Stimulated activated CD4-positive, alpha-beta T cell treated with anti-CD3 and anti-CD28 coated beads, Interleukin-2, amount 100 ng/mL, for 48 hours (primary cell): Measurements from ENCODE around the gene ZXDC.

Source experiments
- DNase-seq, 2 donors: peaks; one replicate each; pipeline ENCODE4 v3.0.0-alpha.2; 2020

ZXDC gene

DNA sequence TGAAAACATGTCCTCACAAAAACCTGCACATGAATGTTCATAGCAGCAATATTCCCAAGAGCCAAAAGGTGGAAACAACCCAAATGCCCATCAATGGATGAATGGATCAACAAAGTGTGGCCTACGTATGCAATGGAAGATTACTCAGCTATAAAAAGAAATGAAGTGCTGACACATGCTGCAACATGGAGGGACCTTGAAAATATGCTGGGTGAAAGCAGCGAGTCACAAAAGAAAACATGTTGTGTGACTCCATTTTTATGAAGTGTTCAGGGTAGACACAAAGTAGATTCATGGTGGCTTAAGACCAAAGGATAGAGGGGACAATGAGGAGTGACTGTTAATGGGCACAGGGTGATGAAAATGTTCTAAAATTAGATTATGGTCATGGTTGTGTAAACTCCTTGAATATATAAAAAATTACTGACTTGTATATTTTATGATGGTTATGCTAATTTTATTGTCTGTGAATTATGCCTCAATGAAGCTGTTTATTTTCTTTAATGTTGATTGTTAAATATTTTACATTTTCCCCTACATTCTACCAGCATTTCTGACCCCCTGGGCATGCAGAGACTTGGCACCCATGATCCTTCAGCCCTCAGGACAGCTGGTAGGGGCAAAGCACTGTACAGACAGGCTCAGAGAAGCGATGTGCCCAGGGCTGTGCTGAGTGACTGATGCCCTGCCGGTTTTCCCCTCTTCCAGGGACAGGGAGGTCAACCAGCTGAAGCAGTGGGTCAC is 43.2 kb downstream of the ZXDC start:
- no peak for DNase-seq

DNA sequence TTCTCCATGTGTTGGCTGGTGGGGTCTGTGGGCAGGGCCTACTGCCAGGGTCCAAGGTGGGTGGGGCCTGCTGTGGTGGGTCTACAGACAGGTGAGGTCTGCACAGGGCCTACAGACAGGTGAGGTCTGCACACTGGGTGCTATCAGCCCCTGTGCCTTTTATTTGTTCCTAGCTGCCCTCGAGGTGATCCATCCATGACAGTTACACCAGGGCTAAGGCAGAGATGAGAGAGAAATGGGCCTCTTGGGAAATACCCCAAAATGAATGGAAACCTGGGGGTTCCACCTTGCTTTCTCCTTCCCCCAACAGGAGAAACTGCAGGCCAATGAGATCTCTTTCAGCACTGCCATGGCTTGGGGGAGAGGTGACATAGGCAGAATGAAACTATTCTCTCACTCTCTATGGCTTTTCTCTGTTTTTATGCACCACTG is 44.6 kb downstream of the ZXDC start:
- DNase-seq, result no peak

DNA sequence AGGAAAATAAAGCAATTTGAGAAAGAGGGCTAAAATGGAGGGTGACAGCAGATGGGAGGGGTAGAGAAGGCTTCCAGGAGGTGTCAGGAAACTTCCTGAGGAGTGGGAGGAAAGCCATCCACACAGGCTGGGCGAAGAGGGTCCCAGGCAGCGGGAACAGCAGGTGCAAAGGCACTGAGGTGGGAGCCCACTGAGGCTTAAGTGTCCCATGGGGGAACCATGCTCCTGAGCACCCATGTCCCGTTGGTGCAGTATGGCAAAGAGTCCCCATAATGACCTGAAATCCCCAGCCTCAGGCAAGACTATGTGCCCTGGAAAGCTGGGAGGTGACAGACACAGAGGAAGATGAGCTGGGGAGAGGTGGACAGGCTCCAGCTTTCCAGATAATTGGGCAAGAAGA is 50.9 kb downstream of the ZXDC start:
- no peak for DNase-seq

DNA sequence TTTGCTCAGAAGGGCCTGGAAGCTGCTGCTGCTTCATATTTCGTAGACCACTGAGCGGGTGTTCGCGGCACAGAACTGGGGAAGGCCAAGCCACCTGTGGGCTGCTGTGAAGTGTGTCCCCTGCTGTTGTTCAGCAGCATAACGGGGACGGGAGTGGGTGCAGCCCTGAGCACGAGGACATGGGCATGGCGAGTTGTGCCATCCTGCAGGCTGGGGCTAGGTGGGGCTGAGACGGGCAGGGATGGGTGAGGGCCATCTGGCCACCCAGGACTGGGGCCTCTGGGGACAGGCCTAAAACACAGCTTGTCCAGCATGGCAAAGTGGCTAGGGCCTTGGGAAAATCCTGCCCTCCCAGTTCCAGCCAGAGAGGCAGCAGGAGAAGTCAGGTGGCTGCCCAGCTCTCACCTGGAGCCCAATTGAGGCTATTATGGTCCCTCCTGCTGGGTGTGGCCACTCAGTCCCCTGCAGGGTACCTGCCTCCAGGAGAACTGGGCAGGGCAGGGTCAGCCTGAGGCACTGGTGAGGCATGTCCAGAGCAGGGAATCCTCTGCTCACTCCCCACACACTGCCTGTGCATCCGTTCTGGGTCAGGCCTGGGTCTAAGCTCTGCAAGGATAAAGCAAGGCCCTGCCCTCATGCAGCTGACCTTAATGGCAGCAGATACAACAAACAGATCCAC is 51.5 kb downstream of the ZXDC start:
- no peak for DNase-seq

DNA sequence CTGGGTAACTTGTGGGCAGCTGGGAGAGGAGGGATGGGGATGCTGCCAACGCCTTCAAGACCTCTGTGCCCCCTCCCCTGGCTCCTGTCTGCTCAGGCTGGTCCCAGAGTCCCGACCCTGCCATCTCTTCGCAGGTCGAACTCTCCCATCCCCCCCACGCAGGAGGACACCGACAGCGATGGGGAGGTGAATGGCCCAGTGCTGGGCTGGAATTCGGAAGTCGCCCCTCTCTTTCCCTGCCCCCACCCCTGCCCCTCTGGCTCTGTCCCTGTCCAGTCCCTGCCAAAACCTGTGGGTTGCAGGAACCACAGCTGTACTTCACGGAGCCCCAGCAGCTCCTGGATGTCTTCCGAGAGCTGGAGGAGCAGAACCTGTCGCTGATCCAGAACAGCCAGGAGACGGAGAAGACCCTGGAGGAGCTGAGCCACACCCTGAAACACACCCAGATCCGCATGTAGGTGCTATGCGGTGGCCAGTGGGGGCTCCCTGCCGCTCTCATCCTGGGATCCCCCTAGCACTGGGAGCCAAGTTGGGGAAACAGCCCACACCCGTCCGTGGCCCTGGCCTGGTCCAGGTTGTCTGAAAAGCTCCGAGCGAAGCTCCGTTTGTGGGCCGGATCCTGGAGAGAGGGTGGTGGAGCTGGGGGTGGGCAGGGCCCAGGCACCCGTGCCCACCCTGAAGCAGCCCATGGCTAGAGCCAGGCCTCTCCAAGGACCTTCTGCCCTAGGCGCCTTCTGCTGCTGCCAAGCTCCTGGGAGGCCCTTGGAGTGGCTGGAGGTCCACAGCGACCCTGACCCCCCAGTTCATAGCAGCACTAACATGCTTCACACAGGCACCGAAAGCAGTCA is 52.3 kb downstream of the ZXDC start:
- no peak for DNase-seq

DNA sequence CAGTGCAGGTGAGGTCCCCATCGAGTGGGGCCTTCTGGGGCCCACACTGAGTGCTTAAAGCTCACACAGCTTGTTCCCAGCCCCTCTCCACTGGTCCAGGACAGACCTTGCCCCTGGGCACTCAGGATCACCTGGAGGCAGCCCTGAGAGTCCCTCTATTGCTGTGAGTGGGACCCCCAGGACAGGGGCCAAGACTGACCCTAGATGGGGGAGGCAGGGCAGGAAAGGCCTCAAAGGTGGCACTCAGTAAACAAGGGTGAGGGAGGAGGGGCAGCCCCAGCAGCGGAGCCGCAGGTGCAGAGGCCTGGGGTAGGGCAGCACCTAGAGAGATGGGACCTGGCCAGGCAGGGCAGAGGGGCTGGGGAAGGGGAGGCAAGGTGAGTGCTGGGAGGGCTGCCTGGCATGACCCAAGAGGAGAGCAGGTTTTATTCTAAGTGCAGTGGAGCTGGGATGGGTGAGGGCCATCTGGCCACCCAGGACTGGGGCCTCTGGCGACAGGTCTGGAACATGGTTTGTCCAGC is 53.1 kb downstream of the ZXDC start:
- no peak for DNase-seq

DNA sequence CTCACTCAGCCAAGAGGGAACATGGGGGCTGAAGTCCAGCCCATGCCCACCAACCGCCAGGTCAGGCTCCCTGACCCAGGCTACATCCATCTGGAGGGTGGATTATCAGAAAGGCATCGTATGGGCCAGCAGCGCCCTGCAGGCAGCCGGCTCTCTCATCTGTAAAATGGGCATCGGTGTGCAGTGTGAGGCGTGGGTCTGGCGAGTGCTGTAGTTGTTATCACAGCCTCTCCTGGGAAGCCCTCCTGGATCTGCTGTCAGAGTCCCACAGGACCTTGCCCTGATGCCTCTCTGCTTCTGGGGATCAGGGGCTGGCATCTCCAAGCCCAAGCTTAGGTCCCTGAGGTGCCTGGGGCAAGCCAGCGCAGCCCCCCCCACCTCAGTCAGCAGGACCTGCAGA is 53.6 kb downstream of the ZXDC start:
- no peak for DNase-seq

DNA sequence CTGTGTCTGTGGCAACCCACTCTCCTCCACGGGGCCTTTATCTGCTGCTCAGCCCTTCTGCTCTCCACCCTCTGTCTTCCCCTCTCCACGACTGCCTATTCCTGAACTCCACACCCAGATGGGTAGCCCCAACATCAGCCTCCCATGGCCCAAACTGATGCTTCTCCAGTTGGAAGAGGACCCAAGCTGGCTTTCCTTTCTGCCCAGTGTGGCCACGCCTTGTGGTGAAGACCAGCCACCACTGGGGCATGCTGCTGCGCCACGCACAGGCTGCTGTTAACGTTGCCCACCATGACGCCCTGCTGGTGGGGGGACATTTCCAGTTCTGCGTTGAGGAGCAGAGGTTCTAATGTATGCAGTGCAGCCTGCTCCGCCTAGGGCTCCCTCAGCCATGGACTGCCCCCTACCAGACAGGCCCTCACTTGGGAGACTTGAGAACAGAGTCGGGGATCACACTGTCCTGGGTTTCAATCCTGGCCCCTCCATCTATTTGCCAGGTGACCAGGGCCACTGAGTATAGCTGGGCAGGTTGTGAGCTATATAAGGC is 54.0 kb downstream of the ZXDC start:
- DNase-seq, result no peak

DNA sequence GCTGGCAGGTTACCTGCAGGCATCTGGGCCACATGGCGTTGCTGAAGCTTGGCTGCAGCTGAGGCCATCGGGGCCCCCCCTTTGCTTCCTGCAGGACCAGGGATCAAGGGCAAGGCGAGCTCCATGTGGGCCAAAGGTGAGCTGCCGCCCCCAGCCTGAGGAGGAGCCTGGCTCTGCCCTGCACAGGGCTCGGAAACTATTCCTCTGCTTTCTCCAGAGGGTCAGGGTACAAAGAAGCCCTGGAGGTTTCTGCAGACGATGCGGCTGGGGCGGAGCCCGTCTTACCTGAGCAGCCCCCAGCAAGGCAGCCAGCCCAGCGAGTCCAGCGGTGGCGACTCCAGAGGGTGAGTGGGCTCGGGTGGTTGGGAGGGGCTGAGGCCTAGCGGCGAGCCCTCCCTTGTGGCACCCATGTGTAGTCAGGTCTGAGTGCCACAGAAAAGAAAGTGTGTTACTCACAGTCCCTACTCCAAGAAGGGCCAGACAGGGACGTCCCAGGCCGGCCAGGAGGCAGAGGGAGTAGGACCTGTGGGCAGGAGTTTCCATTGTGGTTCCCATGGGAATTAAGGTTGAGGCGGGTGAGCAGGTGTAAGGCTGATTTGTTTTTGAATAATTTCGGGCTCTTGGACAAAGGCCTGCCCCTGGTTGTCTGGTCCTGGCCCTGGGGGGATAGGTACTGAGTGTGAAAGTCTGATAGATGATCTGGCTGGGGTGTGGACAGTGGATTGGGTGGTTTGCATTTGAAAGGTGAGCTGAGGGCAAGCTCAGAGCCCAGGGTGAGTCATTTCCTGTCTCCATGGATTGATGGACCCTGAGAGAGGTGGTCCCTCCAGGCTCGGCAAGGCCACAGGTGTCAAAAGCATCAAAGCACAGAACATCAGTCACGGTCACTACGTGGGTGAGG is 55.6 kb downstream of the ZXDC start:
- DNase-seq, result no peak

DNA sequence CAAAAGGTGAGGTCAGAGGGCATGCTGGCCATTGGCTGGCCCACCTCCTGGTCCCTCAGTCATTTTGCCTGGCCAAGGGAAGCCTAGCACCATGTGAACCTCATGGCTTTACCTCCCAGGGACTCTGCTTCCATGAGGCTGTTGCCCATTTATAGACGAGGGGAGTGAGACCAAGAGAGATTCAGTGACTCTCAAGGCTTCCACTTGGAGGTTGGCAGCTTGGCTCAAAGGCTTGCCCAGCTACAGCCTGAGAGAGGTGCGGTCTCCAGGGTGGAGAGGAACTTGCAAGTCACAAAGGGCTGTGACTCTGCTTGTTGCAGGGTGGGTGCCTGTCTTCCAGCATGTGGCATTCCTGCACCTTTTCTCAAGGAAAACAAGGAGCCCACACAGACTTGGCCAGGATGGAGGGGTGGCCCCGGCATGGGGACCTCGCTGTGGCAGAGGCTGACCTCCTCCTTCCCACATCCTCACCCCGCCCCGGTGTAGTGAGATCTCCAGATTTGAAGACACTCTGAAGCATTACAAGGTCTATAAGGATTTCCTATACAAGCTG is 56.5 kb downstream of the ZXDC start:
- DNase-seq, result no peak

DNA sequence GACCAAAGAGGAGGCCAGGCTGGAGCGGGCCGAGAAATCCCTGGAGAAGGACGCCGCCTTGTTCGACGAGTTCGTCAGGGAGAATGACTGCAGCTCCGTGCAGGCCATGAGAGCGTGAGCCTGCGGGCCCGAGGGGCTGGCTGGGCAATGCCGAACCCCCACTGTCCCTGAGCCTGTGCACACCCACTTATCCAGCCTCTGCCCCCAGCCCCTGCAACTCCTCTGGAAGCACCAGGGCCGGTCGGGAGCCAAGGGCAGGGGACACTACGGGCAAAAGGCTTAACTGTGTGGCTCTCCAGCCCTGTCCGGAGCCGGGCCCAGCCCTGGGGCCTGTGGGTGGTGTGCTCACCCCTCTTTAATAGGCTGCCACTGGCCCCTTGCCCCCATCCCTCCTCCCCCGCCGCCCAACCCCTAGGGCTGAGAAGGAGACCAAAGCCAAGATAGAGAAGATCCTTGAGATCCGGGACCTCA is 57.0 kb downstream of the ZXDC start:
- no peak for DNase-seq

DNA sequence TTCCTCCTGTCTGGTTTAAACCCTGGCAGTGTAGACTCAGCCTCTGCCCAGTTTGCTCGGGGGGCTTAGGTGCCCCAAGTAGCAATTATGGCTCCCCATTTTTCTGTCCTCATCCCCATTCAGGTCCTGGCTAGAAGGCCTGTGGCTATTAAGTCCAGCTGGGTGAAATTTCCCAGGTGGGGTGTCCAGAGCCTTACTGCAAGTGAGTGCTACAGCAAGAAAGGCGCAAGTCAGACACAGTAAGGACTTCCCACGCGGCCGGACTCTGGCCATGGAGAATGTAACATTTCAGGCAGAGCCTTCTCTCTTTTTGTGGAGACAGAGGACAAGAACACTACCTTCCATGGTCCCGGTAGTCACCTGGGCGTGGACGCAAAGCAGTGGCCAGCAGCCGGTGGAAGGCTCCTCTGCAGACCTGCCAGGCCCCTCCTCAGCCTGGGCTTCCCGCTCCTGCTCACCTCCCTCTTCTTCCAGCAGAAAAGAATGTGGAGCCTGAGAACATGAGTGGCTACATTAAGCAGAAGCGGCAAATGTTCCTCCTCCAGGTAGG is 57.6 kb downstream of the ZXDC start:
- DNase-seq, result no peak

DNA sequence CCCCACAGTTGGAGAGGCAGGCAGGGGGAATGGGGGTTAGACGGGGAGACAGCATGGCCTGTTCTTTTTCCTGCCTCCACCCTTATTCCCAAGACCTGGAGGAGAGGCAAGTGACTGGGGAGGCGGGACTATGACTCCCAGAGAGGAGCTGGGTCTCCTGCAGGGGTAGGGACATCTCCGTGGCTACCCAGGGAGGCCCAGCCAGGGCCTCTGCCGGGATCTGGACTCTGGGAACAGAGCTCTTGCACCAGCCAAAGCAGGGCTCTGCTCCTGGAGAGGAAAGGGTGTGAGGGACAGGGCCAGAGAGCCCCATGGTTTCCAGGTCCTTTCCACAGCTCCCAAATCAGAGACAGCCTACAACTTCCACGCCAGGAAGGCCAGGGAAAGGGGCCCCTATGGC is 58.2 kb downstream of the ZXDC start:
- no peak for DNase-seq

DNA sequence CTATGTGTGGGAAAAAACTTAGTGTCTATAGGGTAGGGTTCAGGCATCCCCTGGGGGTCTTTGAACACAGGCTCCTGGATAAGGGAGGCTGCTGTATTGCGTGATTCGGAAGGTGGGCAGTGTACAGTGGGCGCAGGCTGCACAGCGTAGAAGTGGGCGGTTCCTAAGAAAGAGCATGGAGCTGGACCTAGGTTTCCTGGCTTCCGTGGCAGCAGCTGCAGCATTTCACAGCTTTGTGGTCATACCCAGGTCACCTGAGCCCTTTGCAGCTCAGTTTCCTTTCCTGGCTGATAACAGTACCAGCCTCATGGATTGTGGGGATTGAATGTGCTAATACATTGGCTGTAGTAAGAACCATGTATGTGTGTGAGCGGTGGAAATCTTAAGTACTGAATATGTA is 58.7 kb downstream of the ZXDC start:
- DNase-seq, result no peak

DNA sequence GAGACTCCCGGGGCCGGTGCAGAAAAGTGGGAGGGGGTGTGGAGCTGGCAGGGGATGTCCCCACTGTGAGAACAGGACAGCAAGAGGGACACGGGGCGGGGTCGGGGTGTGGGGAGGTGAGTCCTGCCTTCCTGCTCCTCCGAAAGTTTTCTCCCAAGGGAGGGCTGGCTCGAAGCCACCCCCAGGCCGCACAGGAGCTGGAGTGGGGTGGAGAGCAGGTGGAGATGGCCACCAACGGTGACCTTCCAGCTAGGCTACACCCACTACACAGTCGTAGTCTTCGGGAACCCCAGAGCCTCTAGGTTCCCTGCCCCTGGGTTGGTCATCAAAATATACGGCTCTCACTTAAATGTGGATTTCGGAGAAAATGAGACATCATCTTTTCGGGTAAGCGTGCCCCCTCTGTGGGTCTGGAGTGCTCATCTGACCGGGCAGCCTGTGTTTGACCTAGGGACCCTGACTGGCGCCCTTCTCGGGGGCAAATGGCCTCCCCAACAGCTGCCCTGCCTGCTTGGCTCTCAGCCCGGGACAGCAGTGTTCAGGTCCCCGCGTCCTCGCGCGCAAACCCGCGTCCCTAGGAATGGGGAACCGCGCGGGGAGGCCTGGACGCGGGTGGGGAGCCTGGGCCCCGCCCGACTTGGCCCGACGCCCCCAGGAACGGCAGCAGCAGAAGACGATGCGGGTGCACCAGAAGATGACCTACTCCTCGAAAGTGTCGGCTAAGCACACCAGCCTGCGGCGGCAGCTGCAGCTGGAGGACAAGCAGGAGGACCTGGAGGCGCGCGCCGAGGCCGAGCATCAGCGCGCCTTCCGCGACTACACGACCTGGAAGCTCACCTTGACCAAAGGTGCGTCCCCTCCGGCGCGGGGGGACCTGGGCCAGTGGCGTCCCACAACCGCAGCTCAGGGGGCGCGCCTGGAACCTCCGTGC is 59.8 kb downstream of the ZXDC start:
- no peak for DNase-seq

DNA sequence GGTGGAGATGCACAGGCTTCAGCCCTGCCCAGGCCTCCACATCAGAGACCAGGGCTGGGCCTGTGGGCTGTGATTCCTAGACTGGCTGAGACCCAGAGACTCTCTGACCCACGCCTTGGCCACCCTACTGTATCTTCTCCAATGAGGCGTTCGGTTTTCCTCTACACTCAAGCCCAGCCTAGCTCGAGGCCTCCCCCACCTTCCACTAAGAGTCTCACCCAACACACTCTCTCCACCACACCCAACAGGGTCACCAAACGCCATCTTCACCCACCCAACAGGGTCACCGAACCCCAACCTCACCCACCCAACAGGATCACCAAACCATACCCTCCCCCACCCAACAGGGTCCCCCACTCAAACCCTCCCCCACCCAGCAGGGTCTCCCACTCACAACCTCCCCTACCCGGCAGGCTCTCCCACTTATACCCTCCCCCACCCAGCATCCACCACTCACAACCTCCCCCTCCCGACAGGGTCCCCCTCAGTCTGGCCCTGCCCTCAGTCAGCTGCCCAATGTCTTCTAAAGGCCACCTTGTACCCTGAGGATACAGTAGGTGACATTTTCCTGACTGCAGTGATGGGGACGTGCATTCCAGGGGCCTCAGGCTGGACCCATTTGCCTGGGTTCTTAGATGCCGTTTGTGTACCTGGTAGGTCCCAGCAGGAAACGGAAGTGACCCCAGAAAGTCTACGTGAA is 60.6 kb downstream of the ZXDC start:
- DNase-seq, result no peak

DNA sequence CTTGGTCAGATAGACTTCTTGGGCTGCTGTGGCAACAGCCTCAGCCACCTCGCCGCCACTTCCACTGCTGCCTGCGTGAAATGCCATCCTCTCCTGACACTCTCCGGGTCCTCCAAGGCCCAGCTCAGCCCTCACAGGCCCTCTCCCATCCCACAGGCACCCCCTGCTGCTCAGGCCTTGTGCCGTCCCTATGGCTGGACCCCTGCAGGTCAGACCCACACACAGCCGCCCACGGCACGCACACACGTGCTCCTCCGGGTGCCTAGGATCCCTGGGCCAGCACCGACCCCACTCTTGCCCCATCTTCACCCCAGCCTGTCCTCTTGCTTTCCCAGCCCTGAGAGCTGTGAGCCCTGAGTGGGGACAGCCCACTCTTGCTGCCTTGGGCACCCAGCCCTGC is 61.3 kb downstream of the ZXDC start:
- DNase-seq, result no peak

DNA sequence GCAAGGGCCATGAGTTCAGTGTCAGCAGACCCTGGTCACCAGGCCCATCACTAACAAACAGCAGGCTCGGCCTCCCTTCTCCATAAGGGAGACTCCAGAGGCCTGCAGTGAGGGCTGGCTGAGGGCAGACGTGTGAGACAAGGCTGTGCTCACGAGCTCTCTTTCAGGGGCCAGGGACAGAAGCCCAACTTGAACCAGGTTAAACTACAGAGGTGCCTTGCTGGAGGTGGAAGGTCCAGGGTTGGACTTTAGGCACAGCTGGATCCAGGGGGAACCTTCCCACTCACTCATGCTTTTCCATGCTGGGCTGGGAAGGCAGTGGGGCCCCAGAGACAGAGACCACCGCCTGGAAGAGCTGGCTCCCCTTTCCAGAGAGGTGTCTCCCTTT is 62.0 kb downstream of the ZXDC start:
- no peak for DNase-seq

DNA sequence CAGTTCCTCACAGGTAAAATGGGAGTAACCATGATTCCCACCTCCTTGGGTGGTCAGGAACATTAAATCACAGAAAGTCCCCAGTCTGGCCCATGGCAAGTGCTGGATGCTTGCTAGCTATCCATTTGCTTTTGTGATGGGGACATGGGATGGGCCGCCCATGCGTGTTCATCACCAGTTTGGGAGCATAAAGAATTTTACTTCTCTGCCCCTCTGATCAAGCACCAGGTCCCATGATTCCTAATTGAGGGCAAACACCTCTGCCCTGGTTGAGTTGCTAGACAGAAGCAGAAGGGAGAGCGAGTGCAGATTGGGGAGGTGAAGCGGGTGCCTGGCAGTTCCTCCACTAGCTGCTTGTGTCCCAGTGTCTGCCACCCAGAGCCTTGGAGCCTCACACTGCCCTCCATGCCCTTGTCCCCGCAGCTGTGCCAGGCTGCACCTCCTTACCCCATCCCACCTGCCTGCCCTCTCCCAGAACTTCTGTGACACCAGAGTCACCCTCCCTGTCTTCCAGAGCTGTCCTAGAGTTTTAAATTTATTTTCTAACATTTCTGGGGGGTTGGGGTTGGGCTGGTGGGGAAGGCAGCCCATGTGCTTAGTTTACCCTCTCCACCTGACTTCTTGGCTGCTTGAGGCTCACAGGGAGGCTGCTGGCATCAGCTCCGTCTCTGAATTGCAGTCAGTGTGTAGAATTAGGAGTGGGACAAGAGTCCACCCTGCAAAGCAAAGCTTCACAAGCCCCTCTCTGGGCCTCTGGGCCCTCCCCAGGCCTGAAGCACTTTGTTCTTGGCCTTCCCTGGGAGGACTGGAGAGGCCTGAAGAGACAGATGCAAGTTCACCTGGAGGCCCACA is 62.6 kb downstream of the ZXDC start:
- DNase-seq, result no peak
